Measurements from ENCODE around the gene GPRIN3. TPM values are rescaled to one million over a fixed set of nuclear protein-coding genes. Genes with fewer than 3 reads are reported as not detected.

Gene GPRIN3
- total RNA-seq, 2 donors from 2014 or later: 5.7 to 9.0 TPM

DNA sequence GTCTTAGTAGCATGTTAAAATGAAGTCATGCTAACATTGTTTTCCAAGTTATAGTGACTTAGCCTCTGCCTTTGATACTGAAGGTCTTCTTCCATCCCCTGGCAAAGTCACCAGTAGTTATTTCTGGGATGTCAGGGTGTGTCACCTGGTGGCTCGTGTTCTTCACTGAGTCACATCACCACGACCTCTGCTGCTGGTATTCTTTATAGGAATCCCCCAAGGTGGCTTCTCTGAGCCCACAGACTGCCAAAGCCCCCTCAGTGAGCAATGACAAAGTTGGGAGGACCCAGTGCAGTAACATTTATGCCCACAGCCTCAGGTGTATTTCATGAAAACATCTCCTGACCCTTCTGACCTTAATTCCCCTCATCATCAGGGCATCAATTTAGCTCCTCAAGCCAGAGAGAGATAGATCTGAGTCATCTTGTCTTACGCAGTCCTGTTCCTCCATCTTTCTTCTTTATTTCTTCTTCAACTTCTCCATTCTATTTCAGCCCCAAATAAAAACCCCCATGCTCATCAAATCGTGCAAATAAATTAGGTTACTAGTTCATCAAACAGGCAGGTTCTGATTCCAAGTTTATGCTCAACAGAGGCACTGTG, 29.3 kb upstream of the GPRIN3 start:
- Histone ChIP-seq H3K27me3 (replicated peaks; ENCODE audit: insufficient read depth) (no peaks in the 10 kb centered on the region), H3K4me1 (ENCODE audit: control insufficient read depth in 1 of 2, low read depth in 2 of 2) (no peaks in the 10 kb centered on the region), H3K36me3 (no peaks in the 10 kb centered on the region), H3K9me3 (no peaks in the 10 kb centered on the region), H3K4me3 (no peak overlapping the region), H3K27ac (no peak overlapping the region)
- DNase-seq (ENCODE audit: low spot score) (no peak), ATAC-seq (ENCODE audit: insufficient number of reproducible peaks, low FRiP score, low read depth) (no peak)
- TF ChIP-seq, protein P1, sequence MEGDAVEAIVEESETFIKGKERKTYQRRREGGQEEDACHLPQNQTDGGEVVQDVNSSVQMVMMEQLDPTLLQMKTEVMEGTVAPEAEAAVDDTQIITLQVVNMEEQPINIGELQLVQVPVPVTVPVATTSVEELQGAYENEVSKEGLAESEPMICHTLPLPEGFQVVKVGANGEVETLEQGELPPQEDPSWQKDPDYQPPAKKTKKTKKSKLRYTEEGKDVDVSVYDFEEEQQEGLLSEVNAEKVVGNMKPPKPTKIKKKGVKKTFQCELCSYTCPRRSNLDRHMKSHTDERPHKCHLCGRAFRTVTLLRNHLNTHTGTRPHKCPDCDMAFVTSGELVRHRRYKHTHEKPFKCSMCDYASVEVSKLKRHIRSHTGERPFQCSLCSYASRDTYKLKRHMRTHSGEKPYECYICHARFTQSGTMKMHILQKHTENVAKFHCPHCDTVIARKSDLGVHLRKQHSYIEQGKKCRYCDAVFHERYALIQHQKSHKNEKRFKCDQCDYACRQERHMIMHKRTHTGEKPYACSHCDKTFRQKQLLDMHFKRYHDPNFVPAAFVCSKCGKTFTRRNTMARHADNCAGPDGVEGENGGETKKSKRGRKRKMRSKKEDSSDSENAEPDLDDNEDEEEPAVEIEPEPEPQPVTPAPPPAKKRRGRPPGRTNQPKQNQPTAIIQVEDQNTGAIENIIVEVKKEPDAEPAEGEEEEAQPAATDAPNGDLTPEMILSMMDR (IDR thresholded peaks at IDR 0.05): no peak

DNA sequence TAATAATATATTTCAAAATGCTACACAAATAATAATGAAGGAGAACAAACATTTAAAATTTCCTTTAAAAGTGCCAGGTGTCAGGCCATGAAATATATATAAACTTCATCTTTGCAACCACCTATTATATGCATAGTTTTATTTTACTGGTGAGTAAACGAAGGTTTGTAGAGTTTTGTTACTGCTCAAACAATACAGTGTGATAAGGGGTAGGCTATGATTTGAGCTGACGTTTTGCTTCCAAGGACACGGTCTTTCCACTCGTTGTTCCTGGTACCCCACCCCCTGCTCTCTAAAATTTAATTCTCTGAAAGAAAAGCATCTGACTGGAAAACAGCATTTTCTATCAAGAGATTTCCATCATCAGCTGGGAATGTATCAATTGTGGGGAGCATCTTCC, 27.2 kb upstream of the GPRIN3 start:
- TF ChIP-seq, protein P1 (IDR thresholded peaks at IDR 0.05): no peak
- Histone ChIP-seq H3K4me1 (ENCODE audit: control insufficient read depth in 1 of 2, low read depth in 2 of 2) (no peaks in the 10 kb centered on the region), H3K27me3 (replicated peaks; ENCODE audit: insufficient read depth) (no peaks in the 10 kb centered on the region), H3K9me3 (no peaks in the 10 kb centered on the region), H3K27ac (no peak overlapping the region), H3K36me3 (no peaks in the 10 kb centered on the region), H3K4me3 (no peak overlapping the region)
- no peak for ATAC-seq (ENCODE audit: insufficient number of reproducible peaks, low FRiP score, low read depth)
- no peak for DNase-seq (ENCODE audit: low spot score)

DNA sequence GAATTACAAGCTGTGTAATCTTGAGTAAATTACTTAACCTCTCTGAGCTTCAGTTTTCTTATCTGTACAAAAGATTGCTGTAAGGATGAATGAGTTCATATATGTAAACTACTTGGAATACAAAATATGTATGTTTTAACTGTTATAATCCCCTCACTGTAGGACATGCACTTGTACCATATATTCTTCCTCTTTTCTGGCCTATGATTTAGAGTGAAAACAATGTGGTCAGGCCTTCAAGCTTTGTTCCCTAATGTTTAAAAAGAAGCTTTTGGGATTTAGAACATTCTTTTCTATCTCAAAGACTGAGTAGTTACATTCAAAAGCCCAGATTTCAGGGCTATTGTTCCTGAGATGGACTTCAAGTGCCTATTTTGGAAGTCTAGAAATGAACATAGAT, 26.7 kb upstream of the GPRIN3 start:
- Histone ChIP-seq H3K9me3 (no peaks in the 10 kb centered on the region), H3K4me1 (ENCODE audit: control insufficient read depth in 1 of 2, low read depth in 2 of 2) (no peaks in the 10 kb centered on the region), H3K27ac (no peak overlapping the region), H3K4me3 (no peak overlapping the region), H3K27me3 (replicated peaks; ENCODE audit: insufficient read depth) (no peaks in the 10 kb centered on the region), H3K36me3 (no peaks in the 10 kb centered on the region)
- TF ChIP-seq, protein P1 (IDR thresholded peaks at IDR 0.05): no peak
- DNase-seq (ENCODE audit: low spot score): no peak
- no peak for ATAC-seq (ENCODE audit: insufficient number of reproducible peaks, low FRiP score, low read depth)

DNA sequence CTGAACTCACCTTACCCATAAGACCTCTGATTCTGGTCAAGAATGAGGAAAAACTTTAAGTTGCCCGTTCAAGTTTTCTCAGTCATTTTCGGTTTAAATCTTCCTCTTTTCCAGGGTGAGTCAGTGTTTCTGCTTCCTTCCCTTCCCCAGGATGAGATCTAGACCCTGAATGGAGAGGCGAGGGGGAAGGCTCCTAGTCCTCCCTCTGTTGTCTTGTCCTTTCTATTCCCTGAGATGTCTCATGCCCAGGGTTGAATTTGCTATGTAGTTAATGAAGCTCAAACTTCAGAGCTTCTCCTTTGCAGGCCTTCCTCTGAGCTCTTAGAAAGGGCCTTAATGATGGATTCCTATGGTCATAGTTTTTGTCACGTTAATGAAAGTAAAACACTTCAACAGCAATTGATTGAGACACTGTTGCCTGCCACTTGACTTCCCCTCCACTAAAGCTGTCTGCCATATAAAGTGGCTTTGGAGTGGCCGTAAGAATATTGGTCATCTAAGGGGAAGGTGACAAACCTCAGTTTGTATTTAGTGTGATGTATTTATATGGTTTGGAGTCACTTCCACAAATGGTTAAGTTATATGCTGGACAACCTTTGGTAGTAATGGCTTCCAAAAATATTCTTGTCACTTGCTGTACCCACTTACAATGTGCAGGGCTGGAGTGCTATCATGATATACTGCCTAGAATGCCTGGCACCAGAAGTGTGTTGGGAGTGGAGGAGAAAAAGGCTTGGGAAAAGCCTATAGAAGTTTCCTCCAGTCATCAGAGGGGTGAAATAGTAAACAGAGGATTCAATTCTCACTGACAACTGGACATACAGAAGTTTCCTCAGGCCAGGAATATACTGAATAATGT, 24.3 kb upstream of the GPRIN3 start:
- Histone ChIP-seq H3K27me3 (replicated peaks; ENCODE audit: insufficient read depth) (no peaks in the 10 kb centered on the region), H3K4me3 (no peak overlapping the region), H3K9me3 (no peaks in the 10 kb centered on the region), H3K4me1 (ENCODE audit: control insufficient read depth in 1 of 2, low read depth in 2 of 2) (no peaks in the 10 kb centered on the region), H3K27ac (no peak overlapping the region), H3K36me3 (no peaks in the 10 kb centered on the region)
- DNase-seq (ENCODE audit: low spot score): no peak
- TF ChIP-seq, protein P1 (IDR thresholded peaks at IDR 0.05): no peak
- no peak for ATAC-seq (ENCODE audit: insufficient number of reproducible peaks, low FRiP score, low read depth)

DNA sequence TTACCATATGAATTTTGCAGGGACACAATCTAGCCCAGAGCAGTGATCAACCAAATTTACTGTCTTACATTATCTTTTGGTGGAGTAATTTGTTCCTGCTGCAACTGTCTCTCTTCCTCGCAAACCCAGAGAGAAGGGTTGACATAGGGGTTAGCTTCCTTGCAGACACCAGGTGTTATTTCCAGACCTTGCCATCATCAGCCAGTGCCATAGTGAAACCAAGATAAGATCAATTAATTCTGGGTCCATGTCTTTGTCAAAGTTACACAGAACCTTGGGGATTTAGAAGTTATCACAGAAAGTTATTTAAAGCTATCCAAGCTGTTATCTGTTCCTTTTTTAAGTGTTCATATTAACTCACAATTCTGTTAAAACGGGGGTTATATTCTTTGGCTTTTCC, 23.6 kb upstream of the GPRIN3 start:
- H3K9me3 ChIP-seq: no peaks in the 10 kb centered on the region
- no peaks in the 10 kb centered on the region for H3K4me1 ChIP-seq (ENCODE audit: control insufficient read depth in 1 of 2, low read depth in 2 of 2)
- no peaks in the 10 kb centered on the region for H3K36me3 ChIP-seq
- ATAC-seq (ENCODE audit: insufficient number of reproducible peaks, low FRiP score, low read depth) (no peak), DNase-seq (ENCODE audit: low spot score) (no peak)
- TF ChIP-seq, protein P1 (IDR thresholded peaks at IDR 0.05): no peak
- H3K4me3 ChIP-seq: no peak overlapping the region
- no peak overlapping the region for H3K27ac ChIP-seq
- no peaks in the 10 kb centered on the region for H3K27me3 ChIP-seq (replicated peaks; ENCODE audit: insufficient read depth)

Data from thoracic aorta (tissue), 2 donors.